Measurements from ENCODE around the gene MUC5B.

The MUC5B gene

GRCh38 chr11:1251236-1251770 lies 28.4 kb downstream of the MUC5B start:
- no peaks in the 10 kb centered on the region for H4K20me1 ChIP-seq (ENCODE audit: insufficient read depth)
- H3K27me3 ChIP-seq (ENCODE audit: insufficient read depth, low read depth): no peaks in the 10 kb centered on the region; the same call in 1 of the 2 replicates
- no peaks in the 10 kb centered on the region for H3K4me1 ChIP-seq (ENCODE audit: low read depth, poor library complexity, severe bottlenecking)
- H3K4me3 ChIP-seq (IDR thresholded peaks at IDR 0.05; ENCODE audit: insufficient read depth, low read depth, low read length): no peak overlapping the region
- H3K79me2 ChIP-seq (ENCODE audit: insufficient read depth, low read depth): no peaks in the 10 kb centered on the region
- H3K9ac ChIP-seq: no peak overlapping the region
- H3K4me2 ChIP-seq: no peak overlapping the region
- TF ChIP-seq CTCF (conservative IDR thresholded peaks at IDR 0.05; ENCODE audit: low read depth, low read length): no peak
- no peak overlapping the region for H2AFZ ChIP-seq (ENCODE audit: low read depth)
- H3K27ac ChIP-seq: no peak overlapping the region
- H3K36me3 ChIP-seq (ENCODE audit: insufficient read depth): no peaks in the 10 kb centered on the region

- no peak for TF ChIP-seq CTCF (conservative IDR thresholded peaks at IDR 0.05; ENCODE audit: low read depth, low read length)
- Histone ChIP-seq H2AFZ (ENCODE audit: low read depth) (no peak overlapping the region), H3K4me2 (no peak overlapping the region), H3K27me3 (ENCODE audit: insufficient read depth, low read depth) (no peaks in the 10 kb centered on the region; the same call in 1 of the 2 replicates), H3K27ac (no peak overlapping the region), H3K79me2 (ENCODE audit: insufficient read depth, low read depth) (no peaks in the 10 kb centered on the region), H3K4me1 (ENCODE audit: low read depth, poor library complexity, severe bottlenecking) (no peaks in the 10 kb centered on the region), H3K9ac (no peak overlapping the region), H3K36me3 (ENCODE audit: insufficient read depth) (no peaks in the 10 kb centered on the region), H3K4me3 (IDR thresholded peaks at IDR 0.05; ENCODE audit: insufficient read depth, low read depth, low read length) (no peak overlapping the region), H4K20me1 (ENCODE audit: insufficient read depth) (no peaks in the 10 kb centered on the region)
Measured at GRCh38 chr11:1252371-1253102, 29.7 kb downstream of the MUC5B start.

GRCh38 chr11:1253103-1253485 lies 30.2 kb downstream of the MUC5B start:
- Histone ChIP-seq H3K4me2 (no peak overlapping the region), H3K27ac (no peak overlapping the region), H3K36me3 (ENCODE audit: insufficient read depth) (no peaks in the 10 kb centered on the region), H3K27me3 (ENCODE audit: insufficient read depth, low read depth) (no peaks in the 10 kb centered on the region; the same call in 1 of the 2 replicates), H3K79me2 (ENCODE audit: insufficient read depth, low read depth) (no peaks in the 10 kb centered on the region), H2AFZ (ENCODE audit: low read depth) (no peak overlapping the region), H3K4me3 (IDR thresholded peaks at IDR 0.05; ENCODE audit: insufficient read depth, low read depth, low read length) (no peak overlapping the region), H3K4me1 (ENCODE audit: low read depth, poor library complexity, severe bottlenecking) (no peaks in the 10 kb centered on the region), H4K20me1 (ENCODE audit: insufficient read depth) (no peaks in the 10 kb centered on the region), H3K9ac (no peak overlapping the region)
- TF ChIP-seq CTCF (conservative IDR thresholded peaks at IDR 0.05; ENCODE audit: low read depth, low read length): no peak

GRCh38 chr11:1254086-1254648 lies 31.3 kb downstream of the MUC5B start:
- H3K4me2 ChIP-seq: no peak overlapping the region
- no peaks in the 10 kb centered on the region for H3K36me3 ChIP-seq (ENCODE audit: insufficient read depth)
- no peaks in the 10 kb centered on the region for H4K20me1 ChIP-seq (ENCODE audit: insufficient read depth)
- no peaks in the 10 kb centered on the region; the same call in 1 of the 2 replicates for H3K27me3 ChIP-seq (ENCODE audit: insufficient read depth, low read depth)
- no peaks in the 10 kb centered on the region for H3K4me1 ChIP-seq (ENCODE audit: low read depth, poor library complexity, severe bottlenecking)
- TF ChIP-seq CTCF (conservative IDR thresholded peaks at IDR 0.05; ENCODE audit: low read depth, low read length): no peak
- H3K79me2 ChIP-seq (ENCODE audit: insufficient read depth, low read depth): no peaks in the 10 kb centered on the region
- H3K9ac ChIP-seq: no peak overlapping the region
- no peak overlapping the region for H3K4me3 ChIP-seq (IDR thresholded peaks at IDR 0.05; ENCODE audit: insufficient read depth, low read depth, low read length)
- H2AFZ ChIP-seq (ENCODE audit: low read depth): no peak overlapping the region
- H3K27ac ChIP-seq: no peak overlapping the region

All from KMS-11 (cell line).